Superior temporal gyrus (tissue), 1 donor: ENCODE data around the gene THBS1.

Experiments used
- DNase-seq: peaks from one replicate; pipeline ENCODE4 v3.0.0-alpha.2; 2016; ENCODE audit errors: extremely low spot score

THBS1 gene

DNA sequence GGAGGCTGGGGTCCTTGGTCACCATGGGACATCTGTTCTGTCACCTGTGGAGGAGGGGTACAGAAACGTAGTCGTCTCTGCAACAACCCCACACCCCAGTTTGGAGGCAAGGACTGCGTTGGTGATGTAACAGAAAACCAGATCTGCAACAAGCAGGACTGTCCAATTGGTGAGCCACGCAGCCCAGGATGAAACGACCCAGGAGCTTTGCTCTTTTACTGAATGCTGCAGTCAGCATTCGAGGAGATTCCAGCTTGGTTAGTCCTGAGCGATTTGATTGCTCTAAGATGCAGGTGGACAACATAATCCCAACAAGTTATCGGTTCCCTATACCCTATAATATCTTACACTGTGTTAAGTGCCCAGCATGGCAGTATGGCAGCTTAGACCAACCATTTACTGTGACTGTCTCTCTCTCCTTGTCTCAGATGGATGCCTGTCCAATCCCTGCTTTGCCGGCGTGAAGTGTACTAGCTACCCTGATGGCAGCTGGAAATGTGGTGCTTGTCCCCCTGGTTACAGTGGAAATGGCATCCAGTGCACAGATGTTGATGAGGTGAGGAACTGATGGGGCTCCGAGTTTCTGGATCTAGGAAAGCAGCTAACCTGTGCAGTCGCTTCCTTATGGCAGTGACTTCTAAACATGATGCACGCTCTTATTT, 7.8 kb downstream of the THBS1 start:
- no peak for DNase-seq

DNA sequence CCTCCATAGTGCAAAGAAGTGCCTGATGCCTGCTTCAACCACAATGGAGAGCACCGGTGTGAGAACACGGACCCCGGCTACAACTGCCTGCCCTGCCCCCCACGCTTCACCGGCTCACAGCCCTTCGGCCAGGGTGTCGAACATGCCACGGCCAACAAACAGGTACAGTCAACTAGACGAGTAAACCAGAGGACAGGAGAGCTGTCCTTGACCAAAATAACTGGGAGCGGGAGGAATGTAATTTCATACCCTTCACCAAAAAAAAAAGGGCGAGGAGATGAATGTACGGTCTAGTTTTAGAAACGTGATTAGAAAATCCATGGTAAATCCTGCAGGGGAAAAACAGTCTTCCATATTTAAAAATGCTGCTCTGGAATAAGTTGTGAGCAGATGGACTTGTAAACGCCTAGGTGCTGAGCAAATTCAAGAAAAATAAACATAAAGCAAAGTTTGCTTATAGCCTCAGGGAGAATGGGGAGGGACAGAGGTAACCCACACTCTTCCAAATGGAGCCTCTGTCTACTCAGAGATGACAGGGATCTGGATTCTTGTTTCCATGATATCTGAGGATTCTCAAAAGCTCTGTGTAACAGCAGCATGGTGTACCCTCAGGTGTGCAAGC, 8.4 kb downstream of the THBS1 start:
- DNase-seq, result no peak

DNA sequence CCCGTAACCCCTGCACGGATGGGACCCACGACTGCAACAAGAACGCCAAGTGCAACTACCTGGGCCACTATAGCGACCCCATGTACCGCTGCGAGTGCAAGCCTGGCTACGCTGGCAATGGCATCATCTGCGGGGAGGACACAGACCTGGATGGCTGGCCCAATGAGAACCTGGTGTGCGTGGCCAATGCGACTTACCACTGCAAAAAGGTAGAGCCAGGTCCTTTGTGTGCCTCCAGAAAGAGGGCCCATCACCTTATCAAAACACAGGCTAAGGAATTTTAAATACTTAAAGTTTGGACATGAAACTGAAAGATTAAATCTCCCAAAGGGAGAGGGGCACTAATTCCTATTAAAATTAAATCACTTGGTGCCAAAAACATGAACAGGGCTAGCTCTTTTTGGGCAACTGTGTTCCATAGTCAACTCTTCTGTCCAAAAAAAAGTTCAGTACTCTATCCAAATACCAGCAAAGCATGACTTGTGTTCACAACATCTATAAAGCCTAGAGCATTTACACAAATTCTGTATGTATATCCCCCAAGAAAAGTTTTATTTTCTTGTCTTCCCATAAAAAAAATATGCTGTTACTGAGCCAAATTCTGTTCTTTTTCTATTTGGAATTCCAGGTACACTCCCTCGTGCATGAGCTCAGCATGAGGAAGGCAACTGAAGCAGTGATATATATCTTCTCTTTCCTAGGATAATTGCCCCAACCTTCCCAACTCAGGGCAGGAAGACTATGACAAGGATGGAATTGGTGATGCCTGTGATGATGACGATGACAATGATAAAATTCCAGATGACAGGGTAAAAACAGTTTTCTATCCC, 9.2 kb downstream of the THBS1 start:
- DNase-seq, result no peak

DNA sequence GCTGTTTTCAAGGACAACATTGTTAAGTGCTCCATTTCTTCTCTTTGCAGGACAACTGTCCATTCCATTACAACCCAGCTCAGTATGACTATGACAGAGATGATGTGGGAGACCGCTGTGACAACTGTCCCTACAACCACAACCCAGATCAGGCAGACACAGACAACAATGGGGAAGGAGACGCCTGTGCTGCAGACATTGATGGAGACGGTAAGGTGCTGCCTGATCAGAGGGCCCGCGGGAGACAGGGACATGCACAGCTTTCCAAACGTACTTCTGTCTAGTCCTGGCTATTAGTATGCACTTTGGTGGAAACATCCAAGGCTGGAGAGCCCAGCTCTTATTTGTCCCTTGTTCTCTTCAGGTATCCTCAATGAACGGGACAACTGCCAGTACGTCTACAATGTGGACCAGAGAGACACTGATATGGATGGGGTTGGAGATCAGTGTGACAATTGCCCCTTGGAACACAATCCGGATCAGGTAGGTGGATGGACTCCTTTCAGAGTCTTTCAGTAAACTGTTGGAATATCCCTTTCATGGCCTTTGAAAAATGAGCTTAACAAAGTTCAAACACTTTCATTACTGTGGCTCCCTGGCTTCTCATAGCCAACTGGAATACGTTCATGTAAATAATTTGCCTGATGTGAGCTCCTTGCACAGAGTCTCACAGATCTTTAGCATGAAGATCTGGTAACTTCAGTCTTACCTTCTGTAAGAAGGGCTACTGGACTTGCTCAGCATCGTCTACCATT, 10.4 kb downstream of the THBS1 start:
- no peak for DNase-seq

DNA sequence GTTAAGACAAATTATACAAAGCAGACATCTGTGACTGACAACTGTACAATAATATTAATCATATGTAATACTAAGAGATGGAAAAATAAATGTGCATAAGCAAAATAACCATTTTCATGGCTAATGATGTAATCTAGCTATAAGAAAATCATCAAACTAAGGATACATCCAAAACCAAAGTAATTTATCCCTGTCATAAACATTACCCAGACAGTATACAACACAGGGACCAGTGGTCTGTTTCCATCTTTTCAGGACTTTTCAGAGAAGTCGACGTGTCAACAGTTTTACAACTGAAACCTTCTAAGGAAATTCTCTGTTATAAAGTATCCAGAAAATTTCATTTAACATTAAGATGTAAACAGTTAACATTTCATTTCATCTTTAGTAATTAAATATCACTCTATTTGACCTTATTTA, 11.0 kb downstream of the THBS1 start:
- no peak for DNase-seq

DNA sequence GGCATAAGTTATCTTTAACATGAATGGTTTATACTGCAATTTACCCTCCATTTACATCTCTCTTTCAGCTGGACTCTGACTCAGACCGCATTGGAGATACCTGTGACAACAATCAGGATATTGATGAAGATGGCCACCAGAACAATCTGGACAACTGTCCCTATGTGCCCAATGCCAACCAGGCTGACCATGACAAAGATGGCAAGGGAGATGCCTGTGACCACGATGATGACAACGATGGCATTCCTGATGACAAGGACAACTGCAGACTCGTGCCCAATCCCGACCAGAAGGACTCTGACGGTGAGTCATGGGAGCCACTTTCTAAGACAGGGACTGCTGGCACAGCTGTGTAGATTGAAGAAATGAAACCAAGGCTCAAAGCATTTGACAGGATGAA, 11.6 kb downstream of the THBS1 start:
- no peak for DNase-seq

DNA sequence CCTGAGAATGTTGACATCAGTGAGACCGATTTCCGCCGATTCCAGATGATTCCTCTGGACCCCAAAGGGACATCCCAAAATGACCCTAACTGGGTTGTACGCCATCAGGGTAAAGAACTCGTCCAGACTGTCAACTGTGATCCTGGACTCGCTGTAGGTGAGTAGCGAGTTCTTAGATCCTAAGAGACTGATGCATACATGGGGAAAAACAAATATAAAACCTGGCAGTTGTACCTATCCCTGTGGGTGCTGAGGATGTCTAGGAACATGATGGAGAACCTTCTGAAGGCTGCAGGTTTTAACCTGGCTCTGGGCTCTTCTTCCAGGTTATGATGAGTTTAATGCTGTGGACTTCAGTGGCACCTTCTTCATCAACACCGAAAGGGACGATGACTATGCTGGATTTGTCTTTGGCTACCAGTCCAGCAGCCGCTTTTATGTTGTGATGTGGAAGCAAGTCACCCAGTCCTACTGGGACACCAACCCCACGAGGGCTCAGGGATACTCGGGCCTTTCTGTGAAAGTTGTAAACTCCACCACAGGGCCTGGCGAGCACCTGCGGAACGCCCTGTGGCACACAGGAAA, 12.3 kb downstream of the THBS1 start:
- DNase-seq, result no peak

DNA sequence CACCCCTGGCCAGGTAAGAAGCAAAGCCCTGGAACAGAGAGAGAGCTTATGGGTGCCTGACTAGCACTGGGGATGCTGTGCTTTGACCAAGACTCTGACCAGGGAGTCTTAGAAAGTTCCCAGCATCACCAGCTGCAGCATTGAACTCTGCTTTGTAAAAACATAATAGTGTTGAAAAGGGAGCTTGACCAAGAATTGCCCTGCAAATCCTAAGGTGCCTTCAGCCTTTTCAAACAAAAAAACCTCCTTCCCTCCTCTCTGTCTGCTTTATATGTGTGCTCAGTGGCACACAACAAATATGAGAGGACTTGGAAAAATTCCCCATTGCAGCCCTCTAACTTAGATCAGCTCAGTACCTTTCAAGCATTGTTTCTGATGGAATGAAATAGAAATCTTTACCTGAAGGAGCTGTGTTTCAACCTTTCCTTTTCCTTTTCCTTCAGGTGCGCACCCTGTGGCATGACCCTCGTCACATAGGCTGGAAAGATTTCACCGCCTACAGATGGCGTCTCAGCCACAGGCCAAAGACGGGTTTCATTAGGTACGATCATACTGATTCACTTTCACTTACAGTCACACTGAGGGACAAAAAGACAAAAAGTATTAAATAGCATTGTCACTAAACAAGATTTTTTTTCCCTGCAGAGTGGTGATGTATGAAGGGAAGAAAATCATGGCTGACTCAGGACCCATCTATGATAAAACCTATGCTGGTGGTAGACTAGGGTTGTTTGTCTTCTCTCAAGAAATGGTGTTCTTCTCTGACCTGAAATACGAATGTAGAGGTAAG, 13.0 kb downstream of the THBS1 start:
- DNase-seq, result no peak

DNA sequence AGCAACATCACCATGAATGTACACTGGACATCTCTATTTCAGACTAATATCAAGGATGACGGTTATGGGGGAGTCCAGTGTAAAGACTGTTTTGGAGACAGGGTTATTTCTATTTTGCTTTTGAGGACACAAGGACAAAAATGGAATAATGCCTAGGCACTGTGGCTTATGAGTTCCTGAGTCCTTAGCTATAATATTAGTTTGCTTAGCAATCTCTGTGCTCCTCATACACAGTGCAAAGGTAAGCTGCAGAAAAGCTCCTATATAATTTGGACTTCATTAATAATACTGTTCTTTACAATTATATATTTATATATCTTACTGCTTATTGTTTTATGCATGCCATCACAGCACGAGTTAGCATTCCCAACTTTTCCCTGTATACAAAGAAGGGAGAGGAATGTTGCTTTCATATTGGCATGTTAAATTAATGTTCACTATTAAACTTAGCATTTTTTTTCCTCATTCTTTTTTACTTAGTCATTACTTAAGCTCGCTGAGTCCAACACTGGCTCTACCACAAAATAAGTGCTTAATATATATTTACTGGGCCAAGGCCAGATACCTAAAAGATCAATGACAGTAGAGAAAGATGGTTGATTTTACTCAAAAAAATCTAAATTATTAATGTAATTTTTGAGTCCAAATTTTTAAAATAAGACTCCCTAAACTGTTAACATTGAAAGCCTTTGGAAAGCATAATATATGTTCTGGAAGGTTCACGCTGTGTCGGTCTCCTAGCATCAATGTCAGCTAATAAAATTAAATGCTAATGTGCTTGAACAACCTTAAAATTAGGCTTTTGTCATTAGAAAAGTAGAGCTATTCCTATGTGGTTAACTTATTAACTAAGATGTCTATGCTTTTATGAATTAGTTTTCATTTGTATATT, 13.8 kb downstream of the THBS1 start:
- DNase-seq, result no peak

DNA sequence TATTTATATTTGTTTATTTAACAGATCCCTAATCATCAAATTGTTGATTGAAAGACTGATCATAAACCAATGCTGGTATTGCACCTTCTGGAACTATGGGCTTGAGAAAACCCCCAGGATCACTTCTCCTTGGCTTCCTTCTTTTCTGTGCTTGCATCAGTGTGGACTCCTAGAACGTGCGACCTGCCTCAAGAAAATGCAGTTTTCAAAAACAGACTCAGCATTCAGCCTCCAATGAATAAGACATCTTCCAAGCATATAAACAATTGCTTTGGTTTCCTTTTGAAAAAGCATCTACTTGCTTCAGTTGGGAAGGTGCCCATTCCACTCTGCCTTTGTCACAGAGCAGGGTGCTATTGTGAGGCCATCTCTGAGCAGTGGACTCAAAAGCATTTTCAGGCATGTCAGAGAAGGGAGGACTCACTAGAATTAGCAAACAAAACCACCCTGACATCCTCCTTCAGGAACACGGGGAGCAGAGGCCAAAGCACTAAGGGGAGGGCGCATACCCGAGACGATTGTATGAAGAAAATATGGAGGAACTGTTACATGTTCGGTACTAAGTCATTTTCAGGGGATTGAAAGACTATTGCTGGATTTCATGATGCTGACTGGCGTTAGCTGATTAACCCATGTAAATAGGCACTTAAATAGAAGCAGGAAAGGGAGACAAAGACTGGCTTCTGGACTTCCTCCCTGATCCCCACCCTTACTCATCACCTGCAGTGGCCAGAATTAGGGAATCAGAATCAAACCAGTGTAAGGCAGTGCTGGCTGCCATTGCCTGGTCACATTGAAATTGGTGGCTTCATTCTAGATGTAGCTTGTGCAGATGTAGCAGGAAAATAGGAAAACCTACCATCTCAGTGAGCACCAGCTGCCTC, 14.7 kb downstream of the THBS1 start:
- DNase-seq, result no peak

DNA sequence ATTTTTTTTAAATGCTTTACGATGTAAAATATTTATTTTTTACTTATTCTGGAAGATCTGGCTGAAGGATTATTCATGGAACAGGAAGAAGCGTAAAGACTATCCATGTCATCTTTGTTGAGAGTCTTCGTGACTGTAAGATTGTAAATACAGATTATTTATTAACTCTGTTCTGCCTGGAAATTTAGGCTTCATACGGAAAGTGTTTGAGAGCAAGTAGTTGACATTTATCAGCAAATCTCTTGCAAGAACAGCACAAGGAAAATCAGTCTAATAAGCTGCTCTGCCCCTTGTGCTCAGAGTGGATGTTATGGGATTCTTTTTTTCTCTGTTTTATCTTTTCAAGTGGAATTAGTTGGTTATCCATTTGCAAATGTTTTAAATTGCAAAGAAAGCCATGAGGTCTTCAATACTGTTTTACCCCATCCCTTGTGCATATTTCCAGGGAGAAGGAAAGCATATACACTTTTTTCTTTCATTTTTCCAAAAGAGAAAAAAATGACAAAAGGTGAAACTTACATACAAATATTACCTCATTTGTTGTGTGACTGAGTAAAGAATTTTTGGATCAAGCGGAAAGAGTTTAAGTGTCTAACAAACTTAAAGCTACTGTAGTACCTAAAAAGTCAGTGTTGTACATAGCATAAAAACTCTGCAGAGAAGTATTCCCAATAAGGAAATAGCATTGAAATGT, 15.6 kb downstream of the THBS1 start:
- no peak for DNase-seq

DNA sequence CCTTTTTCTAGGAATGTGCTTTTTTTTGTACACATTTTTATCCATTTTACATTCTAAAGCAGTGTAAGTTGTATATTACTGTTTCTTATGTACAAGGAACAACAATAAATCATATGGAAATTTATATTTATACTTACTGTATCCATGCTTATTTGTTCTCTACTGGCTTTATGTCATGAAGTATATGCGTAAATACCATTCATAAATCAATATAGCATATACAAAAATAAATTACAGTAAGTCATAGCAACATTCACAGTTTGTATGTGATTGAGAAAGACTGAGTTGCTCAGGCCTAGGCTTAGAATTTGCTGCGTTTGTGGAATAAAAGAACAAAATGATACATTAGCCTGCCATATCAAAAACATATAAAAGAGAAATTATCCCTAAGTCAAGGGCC, 16.5 kb downstream of the THBS1 start:
- no peak for DNase-seq

DNA sequence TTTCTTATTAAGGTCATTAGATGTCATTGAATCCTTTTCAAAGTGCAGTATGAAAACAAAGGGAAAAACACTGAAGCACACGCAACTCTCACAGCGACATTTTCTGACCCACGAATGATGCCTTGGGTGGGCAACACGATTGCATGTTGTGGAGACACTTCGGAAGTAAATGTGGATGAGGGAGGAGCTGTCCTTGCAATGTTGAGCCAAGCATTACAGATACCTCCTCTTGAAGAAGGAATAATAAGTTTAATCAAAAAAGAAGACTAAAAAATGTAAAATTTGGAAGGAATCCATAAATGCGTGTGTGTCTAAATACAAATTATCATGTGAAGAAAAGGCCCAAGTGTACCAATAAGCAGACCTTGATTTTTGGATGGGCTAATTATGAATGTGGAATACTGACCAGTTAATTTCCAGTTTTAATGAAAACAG, 16.9 kb downstream of the THBS1 start:
- no peak for DNase-seq

DNA sequence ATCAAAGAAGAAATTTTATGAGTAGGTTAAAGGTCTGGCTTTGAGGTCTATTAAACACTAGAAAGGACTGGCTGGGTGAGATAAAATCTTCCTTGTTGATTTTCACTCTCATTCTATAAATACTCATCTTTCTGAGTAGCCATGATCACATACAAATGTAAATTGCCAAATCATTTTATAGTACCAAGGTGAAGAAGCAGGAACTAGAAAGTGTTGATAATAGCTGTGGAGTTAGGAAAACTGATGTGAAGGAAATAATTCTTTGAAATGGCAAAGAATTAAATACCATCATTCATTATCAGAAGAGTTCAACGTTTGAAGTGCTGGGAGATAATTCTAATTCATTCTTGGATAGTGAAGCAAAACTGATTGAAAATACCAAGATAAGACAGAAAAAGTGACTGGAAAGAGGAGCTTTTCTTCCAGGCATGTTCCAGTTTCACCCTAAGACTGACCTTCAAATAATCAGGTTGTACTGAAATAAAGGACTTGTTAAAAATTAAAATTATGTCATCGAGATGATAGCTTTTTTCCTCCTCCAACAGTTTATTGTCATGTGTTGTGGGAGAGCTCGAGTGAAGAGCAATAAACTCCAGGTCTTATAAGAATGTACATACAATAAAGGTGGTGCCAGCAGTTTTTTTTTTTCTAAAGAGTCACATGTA, 17.4 kb downstream of the THBS1 start:
- DNase-seq, result no peak

DNA sequence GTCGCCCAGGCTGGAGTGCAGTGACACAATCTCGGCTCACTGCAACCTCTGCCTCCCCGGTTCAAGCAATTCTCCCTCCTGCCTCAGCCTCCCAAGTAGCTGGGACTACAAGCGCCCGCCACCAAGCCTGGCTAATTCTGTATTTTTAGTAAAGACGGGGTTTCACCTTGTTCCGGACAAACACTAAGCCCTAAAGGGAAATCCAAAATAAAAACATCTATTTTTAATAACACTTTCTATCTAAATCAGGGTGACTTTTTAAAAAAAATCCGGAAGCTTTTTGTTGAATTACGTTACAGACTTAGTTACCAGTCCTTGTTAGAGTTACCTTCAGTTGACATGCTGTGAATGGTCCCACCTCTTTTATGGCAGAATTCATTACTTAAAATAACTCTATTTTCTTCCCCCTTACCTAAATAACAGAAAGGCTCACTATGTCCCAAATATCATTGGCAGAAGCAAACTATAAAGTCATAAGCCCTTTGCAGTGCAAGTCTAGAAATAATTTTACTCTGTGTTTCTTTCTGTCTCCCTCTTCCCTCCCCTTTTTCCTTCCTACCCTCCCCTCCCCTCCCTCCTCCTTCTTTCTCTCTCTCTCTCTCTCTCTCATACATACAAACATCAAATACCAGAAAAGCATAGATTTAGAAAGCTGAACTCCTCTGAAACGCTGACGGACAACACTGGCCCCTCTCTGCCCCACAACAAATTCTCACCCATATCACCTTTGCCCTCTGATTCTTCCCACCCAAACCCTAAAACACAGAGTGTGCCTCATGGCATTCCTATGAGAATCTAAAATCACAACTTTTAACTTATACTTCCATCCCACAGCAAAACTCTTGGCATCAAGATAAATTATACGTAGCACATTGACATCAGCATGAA, 18.3 kb downstream of the THBS1 start:
- DNase-seq, result no peak

DNA sequence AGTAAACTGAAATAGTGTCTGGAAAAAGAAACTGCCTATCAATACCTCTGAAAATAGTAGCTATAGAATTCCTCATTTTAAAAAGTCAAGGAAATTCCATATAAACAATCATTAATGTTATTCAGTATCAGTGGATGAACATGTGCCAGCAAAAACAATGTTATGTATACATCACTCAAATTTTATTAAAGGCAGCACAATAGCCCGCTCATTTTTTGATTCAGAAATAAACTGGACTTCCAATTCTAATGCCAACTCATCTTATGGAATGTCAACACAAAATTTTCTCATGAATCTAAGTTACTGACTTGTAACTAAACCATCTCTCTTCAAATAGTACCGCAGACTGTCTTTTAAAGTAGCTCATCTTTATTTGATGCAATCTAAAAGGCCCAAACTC, 19.0 kb downstream of the THBS1 start:
- no peak for DNase-seq

DNA sequence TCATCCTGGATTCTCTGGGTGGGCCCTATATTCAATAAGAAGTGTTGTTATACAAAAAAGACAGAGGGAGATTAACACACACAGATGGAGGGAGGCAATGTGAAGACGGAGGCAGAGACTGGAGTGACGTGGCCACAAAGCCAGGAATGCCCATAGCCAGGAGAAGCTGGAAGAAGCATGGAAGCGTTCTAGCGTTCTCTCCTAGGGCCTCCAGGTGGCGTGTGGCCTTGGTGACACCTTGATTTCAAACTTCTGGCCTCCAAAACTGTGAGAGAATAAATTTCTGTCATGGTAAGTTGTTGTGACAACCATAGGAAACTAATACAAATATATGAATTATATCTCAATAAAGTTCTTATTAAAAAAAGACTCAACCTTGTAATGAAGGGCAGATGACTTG, 21.3 kb downstream of the THBS1 start:
- no peak for DNase-seq
